Endothelial cell (in vitro differentiated cells): Measurements from ENCODE around the gene UBASH3B. TPM values are rescaled to one million over a fixed set of nuclear protein-coding genes. Genes with fewer than 3 reads are reported as not detected.

Source experiments
- DNase-seq: peaks from one replicate; pipeline ENCODE4 v3.0.0; 2021; ENCODE audit warnings: low spot score
- H3K27ac Mint-ChIP-seq: one replicate; pipeline ENCODE4 v1.8.0; 2021; ENCODE audit warnings: mixed read lengths, inconsistent platforms; ENCODE audit not compliant: unreplicated experiment
- H3K27me3 Mint-ChIP-seq: one replicate; pipeline ENCODE4 v1.8.0; 2021; ENCODE audit warnings: mild to moderate bottlenecking, moderate library complexity, mixed read lengths, inconsistent platforms; ENCODE audit not compliant: unreplicated experiment
- H3K36me3 Mint-ChIP-seq: one replicate; pipeline ENCODE4 v1.8.0; 2021; ENCODE audit warnings: mild to moderate bottlenecking, low read depth, mixed read lengths, inconsistent platforms; ENCODE audit not compliant: unreplicated experiment
- H3K4me1 Mint-ChIP-seq: one replicate; pipeline ENCODE4 v1.8.0; 2021; ENCODE audit warnings: mild to moderate bottlenecking, mixed read lengths, inconsistent platforms; ENCODE audit not compliant: unreplicated experiment
- H3K4me3 Mint-ChIP-seq: one replicate; pipeline ENCODE4 v1.8.0; 2021; ENCODE audit warnings: mild to moderate bottlenecking, mixed read lengths, inconsistent platforms; ENCODE audit not compliant: unreplicated experiment
- H3K9me3 Mint-ChIP-seq: one replicate; pipeline ENCODE4 v1.8.0; 2021; ENCODE audit warnings: mixed read lengths, inconsistent platforms; ENCODE audit not compliant: unreplicated experiment
- CTCF ChIP-seq: fragments of 200-600 bp; sonication (generic); IDR thresholded peaks from one replicate; pipeline ENCODE4 v1.5.0; 2021; ENCODE audit warnings: antibody characterized with exemption; ENCODE audit not compliant: unreplicated experiment
- total RNA-seq: library from RNA; stranded (reverse); fragmentation: NEBNext Ultra II Directional; extraction: Animal tissue kit (Norgen Biotek cat#: 25700); gene quantifications from one replicate; pipeline ENCODE4 v1.2.1, GENCODE V29; 2021; ENCODE audit not compliant: unreplicated experiment

UBASH3B gene
- total RNA-seq, 1 donor from 2014 or later: 43.3 TPM

GRCh38 chr11:122717264-122717867 is 61.8 kb downstream of the UBASH3B start:
- TF ChIP-seq CTCF: no peak
- H3K36me3 Mint-ChIP-seq: peaks cover 5% of the 10 kb centered on the region
- no peak overlapping the region for H3K4me3 Mint-ChIP-seq
- H3K27me3 Mint-ChIP-seq: peaks cover 2% of the 10 kb centered on the region
- no peak for DNase-seq
- H3K4me1 Mint-ChIP-seq: peaks cover 51% of the 10 kb centered on the region
- H3K9me3 Mint-ChIP-seq: no peaks in the 10 kb centered on the region
- peak overlapping the region; percentile 58 for H3K27ac Mint-ChIP-seq

- H3K27ac Mint-ChIP-seq: no peak overlapping the region
- TF ChIP-seq CTCF: no peak
- peaks cover 64% of the 10 kb centered on the region for H3K4me1 Mint-ChIP-seq
- H3K9me3 Mint-ChIP-seq: no peaks in the 10 kb centered on the region
- DNase-seq: no peak
- no peak overlapping the region for H3K4me3 Mint-ChIP-seq
- H3K27me3 Mint-ChIP-seq: peaks cover 7% of the 10 kb centered on the region
- H3K36me3 Mint-ChIP-seq: peaks cover 4% of the 10 kb centered on the region
These were observed 64.8 kb downstream of the UBASH3B start for GRCh38 chr11:122720107-122720881.

- H3K36me3 Mint-ChIP-seq: no peaks in the 10 kb centered on the region
- DNase-seq: no peak
- no peak overlapping the region for H3K4me3 Mint-ChIP-seq
- H3K27me3 Mint-ChIP-seq: peaks cover 7% of the 10 kb centered on the region
- H3K4me1 Mint-ChIP-seq: peaks cover 57% of the 10 kb centered on the region
- H3K9me3 Mint-ChIP-seq: no peaks in the 10 kb centered on the region
- TF ChIP-seq CTCF: no peak
- H3K27ac Mint-ChIP-seq: no peak overlapping the region
These were observed 65.9 kb downstream of the UBASH3B start for GRCh38 chr11:122721201-122721963.

- DNase-seq: no peak
- no peak overlapping the region for H3K27ac Mint-ChIP-seq
These were observed 66.4 kb downstream of the UBASH3B start for GRCh38 chr11:122721964-122722266.

More at GRCh38 chr11:122721964-122722266, 66.4 kb downstream of the UBASH3B start:
- Mint-ChIP-seq H3K4me1 (peaks cover 57% of the 10 kb centered on the region), H3K36me3 (no peaks in the 10 kb centered on the region), H3K9me3 (no peaks in the 10 kb centered on the region), H3K27me3 (peaks cover 7% of the 10 kb centered on the region), H3K4me3 (no peak overlapping the region)
- no peak for TF ChIP-seq CTCF
